ENCODE measurements around the gene USP4. TPM values are rescaled to one million over a fixed set of nuclear protein-coding genes. Genes with fewer than 3 reads are reported as not detected.
A peak's percentile ranks its signal among the peaks of the same experiment; 100 is the strongest.
"Not testable (repeated sequence)": the region's sequence is repeated elsewhere in the genome, so short reads cannot be mapped to it uniquely, and the experiment has no call there.

Gene USP4
- total and polyA plus RNA-seq, 2 donors: 20.0 to 57.8 TPM

- Histone ChIP-seq H3K36me3 (ENCODE audit: control insufficient read depth in 2 of 2, insufficient read depth in 2 of 2, low read length in 1 of 2) (peaks cover under 1 to 2% of the 10 kb centered on the region in 2 donors), H3K4me1 (ENCODE audit: control insufficient read depth in 2 of 2, insufficient read depth in 2 of 2, low read length in 2 of 2) (peaks cover 22 to 43% of the 10 kb centered on the region in 2 donors), H3K27ac (ENCODE audit: low read depth in 1 of 2, low read length in 1 of 2) (peak overlapping the region; percentile 8 to 81), H3K9me3 (ENCODE audit: control insufficient read depth in 2 of 2, insufficient read depth in 1 of 2, low read length in 1 of 2) (peaks cover 0 to 4% of the 10 kb centered on the region in 2 donors), H3K27me3 (ENCODE audit: control insufficient read depth in 2 of 2, insufficient read depth in 1 of 2, low read length in 1 of 2) (no peaks in the 10 kb centered on the region), H3K4me3 (ENCODE audit: low read length in 2 of 2) (no peak overlapping the region)
- WGBS: 92% methylated on average over 6 of the region's 6 CpGs
- no peak for DNase-seq (ENCODE audit: low read depth in 6 of 9, low spot score in 9 of 9)
Measured at GRCh38 chr3:49341996-49342395, 2.1 kb upstream of the USP4 start.

GRCh38 chr3:49339581-49339940 lies 292 bp downstream of the USP4 start:
- H3K27ac ChIP-seq (ENCODE audit: low read depth in 1 of 2, low read length in 1 of 2): peak overlapping the region; percentile 100
- H3K36me3 ChIP-seq (ENCODE audit: control insufficient read depth in 2 of 2, insufficient read depth in 2 of 2, low read length in 1 of 2): peaks cover 8 to 16% of the 10 kb centered on the region in 2 donors
- H3K4me1 ChIP-seq (ENCODE audit: control insufficient read depth in 2 of 2, insufficient read depth in 2 of 2, low read length in 2 of 2): peaks cover 22 to 35% of the 10 kb centered on the region in 2 donors
- WGBS: 1% methylated on average over 17 of the region's 17 CpGs
- H3K9me3 ChIP-seq (ENCODE audit: control insufficient read depth in 2 of 2, insufficient read depth in 1 of 2, low read length in 1 of 2): peaks cover 0 to 4% of the 10 kb centered on the region in 2 donors
- DNase-seq (ENCODE audit: low read depth in 6 of 9, low spot score in 9 of 9): peak in 1 of 9 donors; percentile 10
- no peaks in the 10 kb centered on the region for H3K27me3 ChIP-seq (ENCODE audit: control insufficient read depth in 2 of 2, insufficient read depth in 1 of 2, low read length in 1 of 2)
- H3K4me3 ChIP-seq (ENCODE audit: low read length in 2 of 2): peak overlapping the region; percentile 94 to 95

GRCh38 chr3:49333916-49334633 lies 5.8 kb downstream of the USP4 start:
- Histone ChIP-seq H3K4me1 (ENCODE audit: control insufficient read depth in 2 of 2, insufficient read depth in 2 of 2, low read length in 2 of 2) (peaks cover 4 to 5% of the 10 kb centered on the region in 2 donors), H3K9me3 (ENCODE audit: control insufficient read depth in 2 of 2, insufficient read depth in 1 of 2, low read length in 1 of 2) (no peaks in the 10 kb centered on the region), H3K4me3 (ENCODE audit: low read length in 2 of 2) (no peak overlapping the region), H3K36me3 (ENCODE audit: control insufficient read depth in 2 of 2, insufficient read depth in 2 of 2, low read length in 1 of 2) (peaks cover 48 to 62% of the 10 kb centered on the region in 2 donors), H3K27me3 (ENCODE audit: control insufficient read depth in 2 of 2, insufficient read depth in 1 of 2, low read length in 1 of 2) (no peaks in the 10 kb centered on the region), H3K27ac (ENCODE audit: low read depth in 1 of 2, low read length in 1 of 2) (no peak overlapping the region)
- DNase-seq (ENCODE audit: low read depth in 6 of 9, low spot score in 9 of 9): no peak
- 97% methylated on average over 5 of the region's 5 CpGs for WGBS

GRCh38 chr3:49333091-49333490 lies 6.8 kb downstream of the USP4 start:
- peak in 1 of 9 donors; percentile 34 for DNase-seq (ENCODE audit: low read depth in 6 of 9, low spot score in 9 of 9)
- no peak overlapping the region for H3K4me3 ChIP-seq (ENCODE audit: low read length in 2 of 2)

GRCh38 chr3:49329186-49329585 lies 10.7 kb downstream of the USP4 start:
- no peaks in the 10 kb centered on the region for H3K27me3 ChIP-seq (ENCODE audit: control insufficient read depth in 2 of 2, insufficient read depth in 1 of 2, low read length in 1 of 2)
- no peak overlapping the region for H3K4me3 ChIP-seq (ENCODE audit: low read length in 2 of 2)
- no peaks in the 10 kb centered on the region for H3K4me1 ChIP-seq (ENCODE audit: control insufficient read depth in 2 of 2, insufficient read depth in 2 of 2, low read length in 2 of 2)
- no peak overlapping the region for H3K27ac ChIP-seq (ENCODE audit: low read depth in 1 of 2, low read length in 1 of 2)
- WGBS: 92% methylated on average over 4 of the region's 4 CpGs
- DNase-seq (ENCODE audit: low read depth in 6 of 9, low spot score in 9 of 9): no peak
- H3K9me3 ChIP-seq (ENCODE audit: control insufficient read depth in 2 of 2, insufficient read depth in 1 of 2, low read length in 1 of 2): no peaks in the 10 kb centered on the region
- peaks cover 71 to 85% of the 10 kb centered on the region in 2 donors for H3K36me3 ChIP-seq (ENCODE audit: control insufficient read depth in 2 of 2, insufficient read depth in 2 of 2, low read length in 1 of 2)

More at GRCh38 chr3:49333091-49333490, 6.8 kb downstream of the USP4 start:
- Histone ChIP-seq H3K27me3 (ENCODE audit: control insufficient read depth in 2 of 2, insufficient read depth in 1 of 2, low read length in 1 of 2) (no peaks in the 10 kb centered on the region), H3K4me1 (ENCODE audit: control insufficient read depth in 2 of 2, insufficient read depth in 2 of 2, low read length in 2 of 2) (no peaks in the 10 kb centered on the region), H3K27ac (ENCODE audit: low read depth in 1 of 2, low read length in 1 of 2) (peak overlapping the region; percentile 17 to 52), H3K36me3 (ENCODE audit: control insufficient read depth in 2 of 2, insufficient read depth in 2 of 2, low read length in 1 of 2) (peaks cover 49 to 68% of the 10 kb centered on the region in 2 donors), H3K9me3 (ENCODE audit: control insufficient read depth in 2 of 2, insufficient read depth in 1 of 2, low read length in 1 of 2) (no peaks in the 10 kb centered on the region)
- WGBS: 90% methylated on average over 3 of the region's 3 CpGs

- not testable (repeated sequence) for H3K4me3 ChIP-seq (ENCODE audit: low read length in 2 of 2); H3K27ac ChIP-seq (ENCODE audit: low read depth in 1 of 2, low read length in 1 of 2); H3K27me3 ChIP-seq (ENCODE audit: control insufficient read depth in 2 of 2, insufficient read depth in 1 of 2, low read length in 1 of 2); H3K4me1 ChIP-seq (ENCODE audit: control insufficient read depth in 2 of 2, insufficient read depth in 2 of 2, low read length in 2 of 2); DNase-seq (ENCODE audit: low read depth in 6 of 9, low spot score in 9 of 9); H3K9me3 ChIP-seq (ENCODE audit: control insufficient read depth in 2 of 2, insufficient read depth in 1 of 2, low read length in 1 of 2)
- peaks cover 74 to 84% of the 10 kb centered on the region in 2 donors for H3K36me3 ChIP-seq (ENCODE audit: control insufficient read depth in 2 of 2, insufficient read depth in 2 of 2, low read length in 1 of 2)
- WGBS: 97% methylated on average over 2 of the region's 2 CpGs
Measured at GRCh38 chr3:49328350-49328749, 11.5 kb downstream of the USP4 start.

GRCh38 chr3:49327485-49327884 lies 12.4 kb downstream of the USP4 start:
- WGBS: 95% methylated on average over 7 of the region's 7 CpGs
- peaks cover 73 to 85% of the 10 kb centered on the region in 2 donors for H3K36me3 ChIP-seq (ENCODE audit: control insufficient read depth in 2 of 2, insufficient read depth in 2 of 2, low read length in 1 of 2)
- no peak overlapping the region for H3K27ac ChIP-seq (ENCODE audit: low read depth in 1 of 2, low read length in 1 of 2)

GRCh38 chr3:49324768-49325167 lies 15.1 kb downstream of the USP4 start:
- no peak overlapping the region for H3K4me3 ChIP-seq (ENCODE audit: low read length in 2 of 2)
- H3K9me3 ChIP-seq (ENCODE audit: control insufficient read depth in 2 of 2, insufficient read depth in 1 of 2, low read length in 1 of 2): no peaks in the 10 kb centered on the region
- H3K27me3 ChIP-seq (ENCODE audit: control insufficient read depth in 2 of 2, insufficient read depth in 1 of 2, low read length in 1 of 2): no peaks in the 10 kb centered on the region
- H3K4me1 ChIP-seq (ENCODE audit: control insufficient read depth in 2 of 2, insufficient read depth in 2 of 2, low read length in 2 of 2): no peaks in the 10 kb centered on the region
- DNase-seq (ENCODE audit: low read depth in 6 of 9, low spot score in 9 of 9): no peak
- WGBS: 99% methylated on average over 7 of the region's 7 CpGs
- no peak overlapping the region for H3K27ac ChIP-seq (ENCODE audit: low read depth in 1 of 2, low read length in 1 of 2)
- peaks cover 73 to 91% of the 10 kb centered on the region in 2 donors for H3K36me3 ChIP-seq (ENCODE audit: control insufficient read depth in 2 of 2, insufficient read depth in 2 of 2, low read length in 1 of 2)

More at GRCh38 chr3:49327485-49327884, 12.4 kb downstream of the USP4 start:
- Histone ChIP-seq H3K27me3 (ENCODE audit: control insufficient read depth in 2 of 2, insufficient read depth in 1 of 2, low read length in 1 of 2) (no peaks in the 10 kb centered on the region), H3K4me1 (ENCODE audit: control insufficient read depth in 2 of 2, insufficient read depth in 2 of 2, low read length in 2 of 2) (no peaks in the 10 kb centered on the region), H3K9me3 (ENCODE audit: control insufficient read depth in 2 of 2, insufficient read depth in 1 of 2, low read length in 1 of 2) (no peaks in the 10 kb centered on the region), H3K4me3 (ENCODE audit: low read length in 2 of 2) (no peak overlapping the region)
- no peak for DNase-seq (ENCODE audit: low read depth in 6 of 9, low spot score in 9 of 9)

GRCh38 chr3:49316696-49317457 lies 23.0 kb downstream of the USP4 start:
- Histone ChIP-seq H3K9me3 (ENCODE audit: control insufficient read depth in 2 of 2, insufficient read depth in 1 of 2, low read length in 1 of 2) (no peaks in the 10 kb centered on the region), H3K4me3 (ENCODE audit: low read length in 2 of 2) (no peak overlapping the region), H3K27ac (ENCODE audit: low read depth in 1 of 2, low read length in 1 of 2) (no peak overlapping the region), H3K27me3 (ENCODE audit: control insufficient read depth in 2 of 2, insufficient read depth in 1 of 2, low read length in 1 of 2) (no peaks in the 10 kb centered on the region), H3K4me1 (ENCODE audit: control insufficient read depth in 2 of 2, insufficient read depth in 2 of 2, low read length in 2 of 2) (no peaks in the 10 kb centered on the region), H3K36me3 (ENCODE audit: control insufficient read depth in 2 of 2, insufficient read depth in 2 of 2, low read length in 1 of 2) (peaks cover 64 to 66% of the 10 kb centered on the region in 2 donors)
- WGBS: over 99% methylated on average over 16 of the region's 16 CpGs
- DNase-seq (ENCODE audit: low read depth in 6 of 9, low spot score in 9 of 9): no peak
